HG03095 (cell line): ENCODE data around the gene AFAP1.

ENCODE experiments used
- ATAC-seq: cut with Tn5 transposase; IDR thresholded peaks from one replicate; pipeline ENCODE4 v1.9.1; 2021; ENCODE audit warnings: moderate library complexity; ENCODE audit not compliant: unreplicated experiment

Gene AFAP1

DNA sequence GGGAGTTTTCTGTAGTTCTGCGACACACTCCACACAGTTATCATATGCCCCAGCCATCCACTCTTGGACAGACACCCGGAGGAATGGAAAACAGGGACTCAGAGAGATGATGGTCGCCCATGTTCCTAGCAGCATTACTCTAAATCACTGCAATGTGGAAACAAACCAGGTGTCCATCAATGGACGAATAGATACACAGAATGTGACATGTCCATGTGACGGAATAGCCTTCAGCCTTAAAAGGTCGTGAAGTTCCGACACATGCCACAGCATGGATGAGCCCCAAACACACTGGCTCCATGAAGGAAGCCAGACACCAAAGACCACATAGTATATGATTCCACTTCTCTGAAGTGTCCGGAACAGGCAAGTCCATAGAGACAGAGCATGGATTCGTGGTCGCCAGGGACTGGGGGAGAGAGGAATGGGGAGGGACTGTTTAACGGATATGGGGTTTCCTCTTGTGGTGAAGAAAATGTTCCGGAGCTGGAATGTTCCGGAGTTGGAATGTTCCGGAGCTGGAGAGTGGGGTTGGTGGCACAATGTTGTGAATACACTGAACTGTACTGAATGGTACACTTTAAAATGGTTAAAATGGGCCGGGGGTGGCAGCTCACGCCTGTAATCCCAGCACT is 28.7 kb upstream of the AFAP1 start:
- ATAC-seq, result no peak

DNA sequence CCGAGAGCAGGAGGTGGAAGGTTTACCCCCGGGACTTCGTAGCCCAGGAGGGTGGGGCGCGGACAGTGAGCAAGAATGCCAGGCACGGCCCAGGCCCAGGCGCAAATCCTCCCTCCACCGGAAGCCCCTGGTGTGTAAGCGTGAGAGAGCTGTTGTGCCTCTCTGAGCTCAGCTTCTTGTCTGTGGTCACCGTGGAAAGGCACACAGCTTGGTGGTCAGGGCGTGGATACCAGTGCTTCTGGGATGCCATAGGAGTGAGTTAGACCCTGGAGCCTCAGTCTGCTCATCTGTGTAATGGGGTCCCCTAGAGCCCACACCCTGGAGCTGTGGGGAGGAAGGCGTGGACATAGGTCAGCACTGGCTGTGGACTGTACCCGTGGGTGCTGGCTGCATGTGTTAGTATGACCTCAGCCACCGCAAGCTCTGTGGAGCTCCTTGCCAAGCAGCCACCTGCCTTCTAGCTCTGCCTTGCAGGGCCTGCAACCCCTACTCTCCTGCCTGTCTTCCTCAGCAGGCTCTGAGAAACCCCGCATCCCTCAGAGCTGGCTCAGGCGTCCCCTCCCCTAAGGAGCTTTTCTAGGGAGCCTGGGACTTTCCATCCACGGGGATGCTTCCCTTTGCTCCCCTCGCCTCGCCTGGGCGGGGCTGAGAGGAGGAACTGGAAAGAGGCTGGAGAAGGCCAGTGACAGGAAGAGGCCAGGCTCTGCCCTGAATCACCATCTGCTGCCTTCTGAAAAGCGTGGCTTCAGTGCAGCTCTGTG is 28.0 kb upstream of the AFAP1 start:
- no peak for ATAC-seq

DNA sequence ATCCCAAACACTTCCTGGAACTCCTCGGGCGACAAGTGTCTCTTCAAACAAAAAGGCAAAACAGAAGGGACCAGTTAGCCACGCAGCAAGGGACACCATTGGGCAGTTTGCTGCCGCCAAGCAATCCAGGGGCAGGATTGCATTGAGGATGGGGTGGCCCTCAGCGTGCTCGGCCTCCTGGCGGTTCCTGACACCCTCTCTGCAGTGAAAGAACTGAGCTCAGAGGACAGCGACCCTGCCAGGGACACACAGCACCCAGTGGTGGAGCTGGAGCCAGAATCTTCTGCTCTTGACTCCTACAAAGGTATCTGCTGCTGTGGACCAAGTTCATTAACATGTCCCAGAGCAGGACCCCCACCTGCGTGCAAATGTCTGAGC is 27.4 kb upstream of the AFAP1 start:
- no peak for ATAC-seq

DNA sequence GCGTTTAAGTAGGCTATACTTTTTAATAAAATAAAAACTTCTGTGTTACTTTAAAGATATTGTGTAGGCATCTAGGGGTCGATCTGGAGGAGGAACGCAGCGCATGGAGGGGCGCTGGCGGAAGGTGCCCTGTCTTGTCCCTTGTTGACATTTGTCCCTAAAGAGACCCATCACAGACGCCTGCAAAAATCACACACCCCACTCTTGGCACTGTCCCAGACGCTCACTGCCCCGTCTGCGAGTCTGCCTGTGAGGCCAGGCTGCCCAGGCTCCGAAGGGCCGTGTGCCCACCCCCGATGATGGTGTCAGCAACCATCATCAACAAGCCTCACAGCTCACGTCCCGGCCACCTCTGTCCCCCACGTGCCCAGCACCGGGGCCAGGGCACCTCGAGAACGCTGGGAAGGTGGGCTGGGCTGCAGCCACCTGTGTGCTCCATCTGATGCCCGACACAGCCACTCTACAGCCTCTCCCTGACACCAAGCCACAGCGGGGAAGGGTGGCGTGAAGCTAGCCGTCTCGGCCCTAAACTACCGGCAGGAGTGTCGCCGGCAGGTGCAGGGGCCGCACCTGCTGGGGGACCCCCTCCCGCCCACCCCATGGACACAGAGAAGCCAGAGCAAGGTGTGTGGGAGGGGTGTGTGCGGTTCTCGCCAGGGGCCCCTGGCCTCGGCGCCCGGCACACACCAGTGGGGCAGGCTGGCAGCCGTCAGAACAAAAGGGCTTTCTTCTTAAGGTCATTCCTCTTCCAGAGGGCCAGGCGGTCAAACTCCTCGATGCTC is 26.8 kb upstream of the AFAP1 start:
- ATAC-seq, result no peak

DNA sequence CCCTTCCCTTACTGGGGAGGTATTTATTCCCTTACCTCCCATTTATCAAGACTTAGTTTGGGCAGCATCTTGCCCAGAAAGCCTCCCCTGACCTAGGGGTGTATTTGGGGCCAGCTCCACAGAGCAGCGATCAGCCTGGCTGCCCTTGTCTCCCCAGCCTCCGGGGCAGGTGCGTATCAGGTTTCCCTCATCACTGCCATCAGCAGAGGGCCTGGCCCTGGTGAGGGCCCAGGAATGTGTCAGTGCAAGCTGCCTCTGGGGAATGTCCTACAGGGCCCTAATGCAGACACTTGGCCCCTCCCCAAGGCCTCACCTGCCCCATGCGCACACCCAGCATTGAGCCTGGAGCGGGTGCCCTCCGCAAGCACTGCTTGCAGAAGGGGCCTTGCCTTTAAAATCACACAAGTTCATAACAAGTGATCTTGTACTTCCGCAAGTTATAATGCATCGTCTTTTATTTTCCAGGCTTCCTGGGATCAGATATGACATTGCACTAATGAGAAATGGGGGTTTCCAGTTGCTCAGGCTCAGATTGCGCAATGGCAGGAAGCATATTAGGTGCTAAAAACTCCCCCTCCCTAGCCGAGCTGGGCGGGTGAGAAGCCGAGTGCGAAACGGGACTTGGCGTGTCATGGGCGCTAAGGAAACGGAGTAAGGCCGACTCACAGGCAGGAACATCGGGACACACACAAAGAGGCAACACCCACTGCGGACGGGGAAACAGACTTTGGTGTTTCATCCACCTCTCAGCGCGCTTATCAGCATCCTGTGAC is 25.4 kb upstream of the AFAP1 start:
- ATAC-seq, result no peak

DNA sequence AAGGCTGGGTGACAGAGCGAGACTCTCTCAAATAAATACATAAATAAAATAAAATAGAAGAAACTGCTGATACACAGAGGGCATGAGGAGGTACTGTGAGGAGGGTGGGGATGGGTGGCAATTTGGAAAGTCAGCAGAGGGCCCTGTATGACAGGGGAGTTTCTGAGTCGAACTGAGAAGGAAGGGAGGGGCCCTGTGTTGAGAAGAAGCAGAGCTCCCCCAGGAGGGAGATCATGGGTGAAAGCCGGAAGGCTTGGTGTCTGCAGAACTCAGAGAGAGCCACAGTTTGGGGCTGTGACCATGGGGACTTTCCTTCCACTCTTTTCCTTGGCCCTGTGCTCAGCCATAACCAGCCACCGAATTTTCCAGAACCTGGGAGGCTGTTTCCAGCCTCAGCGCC is 24.8 kb upstream of the AFAP1 start:
- no peak for ATAC-seq

DNA sequence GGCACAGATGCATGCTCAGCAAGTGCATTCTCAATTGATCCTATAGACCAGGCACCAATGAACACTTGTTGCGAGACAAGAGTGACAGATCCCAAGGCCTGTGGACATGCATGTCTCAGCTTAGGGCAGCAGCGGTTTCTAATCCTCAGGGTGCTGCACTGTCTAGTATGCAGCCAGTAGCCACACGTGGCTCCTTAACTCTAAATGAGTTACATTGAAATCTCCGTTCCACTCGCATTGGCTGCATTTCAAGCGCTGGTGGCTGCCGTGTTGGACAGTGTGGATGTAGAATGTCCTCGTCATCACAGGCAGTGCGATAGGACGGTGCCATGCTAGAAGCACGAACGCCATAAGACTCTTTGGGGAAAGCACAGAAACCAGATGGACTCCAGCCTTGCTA is 24.0 kb upstream of the AFAP1 start:
- no peak for ATAC-seq

DNA sequence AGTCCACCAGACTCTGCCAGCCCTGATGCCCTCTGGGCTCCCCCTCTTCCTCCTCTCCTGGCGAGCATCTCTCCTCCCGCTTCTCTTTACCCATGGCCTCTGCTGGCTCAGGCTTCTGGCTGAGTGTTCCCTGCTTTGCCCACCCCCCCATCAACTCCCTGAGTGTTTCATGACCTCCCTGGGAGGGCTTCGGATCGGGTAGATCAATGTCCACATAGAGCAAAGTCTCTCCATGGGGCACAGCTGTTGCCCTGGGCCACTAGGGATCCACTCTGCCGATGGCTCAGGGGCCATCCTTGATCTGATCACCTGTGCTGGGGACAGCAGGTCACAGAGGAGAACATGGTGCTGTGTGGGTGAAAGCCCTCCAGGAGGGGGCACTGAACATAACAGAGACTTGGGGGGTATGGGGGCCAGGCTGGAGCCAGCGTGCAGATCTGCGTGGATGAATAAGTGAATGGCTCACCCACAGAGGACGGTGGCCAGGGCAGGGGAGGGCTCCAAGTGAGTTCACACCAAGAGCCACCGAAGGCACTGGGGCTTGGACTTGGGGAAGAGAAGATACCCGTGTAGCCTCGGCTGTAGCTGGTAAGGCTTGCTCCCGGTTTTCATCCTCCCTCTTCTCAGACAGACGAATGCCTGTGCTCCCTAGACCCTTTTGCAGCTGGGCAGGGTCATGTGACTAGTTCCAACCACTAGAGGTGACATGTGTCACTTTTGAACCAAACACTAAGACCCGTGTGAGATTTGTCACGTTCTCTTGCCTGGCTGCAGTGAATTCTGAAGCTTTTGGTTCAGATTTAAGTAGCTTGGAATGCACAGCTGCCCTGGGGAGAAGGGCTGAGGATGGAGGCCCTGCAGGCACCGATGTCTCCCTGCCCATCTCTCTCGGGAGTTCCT is 23.2 kb upstream of the AFAP1 start:
- no peak for ATAC-seq

DNA sequence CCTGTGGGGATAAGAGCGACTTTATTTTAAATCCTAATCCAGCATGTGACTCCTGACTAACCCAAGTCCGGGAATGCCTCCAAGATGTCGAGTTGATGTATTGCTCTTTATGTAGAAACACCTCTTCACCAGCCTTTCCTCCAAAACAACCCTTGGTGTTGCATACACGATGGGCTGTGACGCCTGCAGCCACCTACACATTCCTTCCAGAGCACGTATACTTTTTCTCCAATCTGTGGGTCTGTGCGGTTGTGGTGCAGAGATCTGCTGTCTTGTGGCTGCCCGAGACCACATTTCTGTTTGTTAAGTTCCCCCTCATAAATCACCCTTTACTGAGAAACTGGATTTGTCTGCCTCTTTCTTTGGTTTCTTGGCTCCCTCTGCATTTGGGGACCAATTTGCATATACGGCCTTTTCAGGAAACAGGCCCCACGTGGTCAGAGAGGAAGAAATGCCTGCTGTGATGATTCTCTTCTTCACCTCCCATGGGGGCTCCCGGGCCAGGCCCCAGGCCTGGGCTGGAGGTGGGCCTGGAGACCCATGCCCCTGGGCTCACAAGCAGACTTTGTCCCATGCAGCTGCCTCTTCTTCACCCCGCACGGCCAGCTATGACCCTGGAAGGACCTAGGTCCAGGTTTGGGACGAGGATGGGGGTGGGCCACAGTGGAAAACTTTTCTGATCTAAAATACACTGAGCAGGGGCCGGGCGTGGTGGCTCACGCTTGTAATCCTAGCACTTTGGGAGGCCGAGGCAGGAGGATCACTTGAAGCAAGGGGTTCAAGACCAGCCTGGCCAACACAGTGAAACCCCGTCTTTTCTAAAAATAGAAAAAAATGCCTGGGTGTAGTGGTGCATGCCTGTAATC is 21.4 kb upstream of the AFAP1 start:
- ATAC-seq, result peak; percentile 68

DNA sequence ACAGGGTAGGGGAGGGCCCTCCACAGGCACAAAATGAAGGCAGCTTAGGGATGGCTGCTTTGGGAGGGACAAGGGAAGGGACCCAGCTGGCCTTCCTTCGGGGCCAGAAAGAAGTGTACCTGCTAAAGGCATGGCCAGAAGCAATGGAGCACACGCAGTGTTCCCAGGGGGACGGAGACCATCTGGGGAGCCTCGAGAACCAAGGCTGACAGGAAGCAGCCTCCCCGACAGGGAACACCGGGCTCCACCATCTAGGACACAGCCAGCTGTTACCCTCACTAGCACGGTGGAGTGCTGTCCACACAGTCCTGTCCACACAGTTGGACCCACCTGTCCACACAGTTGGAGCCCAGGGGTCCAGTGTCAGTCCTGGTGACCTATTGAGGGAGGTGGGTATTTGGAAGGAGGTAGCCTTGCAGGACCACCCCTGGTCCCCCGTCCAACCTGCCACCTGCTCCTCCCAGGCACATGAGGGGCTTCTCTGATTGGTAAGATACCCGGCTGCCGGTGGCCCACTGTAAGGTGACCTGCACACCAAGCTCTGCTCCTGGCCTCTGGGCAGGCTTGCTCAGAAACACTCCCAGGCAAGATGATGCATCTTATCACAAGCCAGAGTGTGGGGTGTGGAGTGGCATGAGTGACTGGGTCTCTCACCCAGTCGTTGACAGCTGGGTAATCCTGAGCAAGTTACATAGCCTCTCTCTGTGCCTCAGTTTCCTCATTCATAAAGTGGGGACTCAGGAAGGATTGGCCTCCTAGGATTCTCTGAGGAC is 20.5 kb upstream of the AFAP1 start:
- ATAC-seq, result no peak

DNA sequence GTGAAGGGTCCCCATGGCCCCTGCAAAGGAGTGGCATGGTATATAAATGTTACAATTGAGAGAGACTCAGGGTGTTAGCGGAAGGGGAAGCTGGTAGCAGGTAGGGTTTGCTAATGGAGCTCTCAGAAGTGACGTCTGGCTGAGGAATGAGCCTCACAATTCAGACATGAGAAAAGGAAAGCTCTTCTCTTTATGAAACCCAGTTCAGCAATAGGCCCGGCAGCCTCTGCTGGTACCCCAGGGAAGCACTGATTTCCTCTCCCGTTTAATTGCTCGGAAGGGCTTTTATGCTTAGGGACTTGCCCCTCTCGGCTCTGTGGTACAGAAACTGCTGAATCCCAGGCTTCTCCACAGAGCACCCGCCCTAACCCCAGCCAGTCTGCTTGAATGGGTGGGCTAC is 19.4 kb upstream of the AFAP1 start:
- no peak for ATAC-seq

DNA sequence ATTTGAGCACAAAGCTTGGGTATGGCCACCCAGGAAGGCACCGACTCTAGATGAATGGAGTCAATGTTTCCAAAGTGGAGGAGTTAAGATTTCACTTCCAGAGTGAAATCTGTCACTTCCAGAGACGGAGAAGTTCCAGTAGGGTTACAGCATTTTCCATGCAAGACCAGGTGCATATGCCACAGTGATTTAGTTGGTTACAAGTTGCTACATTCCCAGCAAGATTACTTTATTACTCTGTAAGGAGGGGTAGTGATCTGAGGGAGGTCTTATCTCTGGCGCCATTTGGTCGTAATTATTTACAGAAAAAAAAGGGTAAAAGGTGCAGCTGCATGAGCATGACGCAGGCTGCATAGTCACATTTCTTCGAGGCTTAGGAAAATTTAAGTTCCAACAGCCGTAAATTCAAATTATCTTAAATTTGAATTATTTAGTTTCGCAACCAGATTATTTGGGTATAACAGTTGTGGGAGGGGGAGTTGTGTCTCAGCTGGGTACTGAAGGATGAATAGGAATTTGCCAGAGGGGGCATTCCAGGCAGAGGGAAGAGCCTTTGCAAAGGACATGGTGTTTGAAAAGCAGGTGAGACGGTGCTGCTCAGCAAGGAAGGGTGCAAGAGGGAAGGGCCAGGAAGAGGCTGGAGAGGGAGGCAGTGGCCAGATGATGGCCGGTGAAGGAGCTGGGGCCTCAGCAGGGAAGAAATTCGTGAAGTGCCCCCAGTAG is 17.4 kb upstream of the AFAP1 start:
- no peak for ATAC-seq

DNA sequence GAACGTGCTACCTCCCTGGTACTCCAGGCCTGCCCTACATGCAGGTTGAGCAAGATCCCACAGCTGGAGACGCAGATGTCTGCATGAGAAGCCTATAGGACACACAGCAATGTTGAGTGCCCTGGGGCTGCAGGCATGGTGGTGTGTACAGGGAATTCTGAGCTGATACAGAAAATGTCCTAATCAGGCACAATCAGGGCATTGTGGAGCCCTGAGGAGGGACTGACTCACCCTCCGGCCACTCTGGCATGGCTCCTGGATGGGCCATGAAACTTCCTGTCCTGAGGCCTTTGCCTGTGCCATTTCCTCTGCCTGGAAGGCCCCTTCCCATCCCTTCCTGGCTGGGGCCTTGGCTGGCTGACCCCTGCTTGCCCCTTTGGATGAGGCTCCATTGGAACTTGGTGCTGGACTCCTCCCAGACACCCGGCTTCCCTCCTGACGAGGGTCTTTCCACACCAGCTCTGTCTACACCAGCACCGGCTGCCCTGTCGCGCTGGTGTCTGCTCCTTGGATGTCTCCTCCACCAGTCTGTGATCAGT is 16.7 kb upstream of the AFAP1 start:
- no peak for ATAC-seq

DNA sequence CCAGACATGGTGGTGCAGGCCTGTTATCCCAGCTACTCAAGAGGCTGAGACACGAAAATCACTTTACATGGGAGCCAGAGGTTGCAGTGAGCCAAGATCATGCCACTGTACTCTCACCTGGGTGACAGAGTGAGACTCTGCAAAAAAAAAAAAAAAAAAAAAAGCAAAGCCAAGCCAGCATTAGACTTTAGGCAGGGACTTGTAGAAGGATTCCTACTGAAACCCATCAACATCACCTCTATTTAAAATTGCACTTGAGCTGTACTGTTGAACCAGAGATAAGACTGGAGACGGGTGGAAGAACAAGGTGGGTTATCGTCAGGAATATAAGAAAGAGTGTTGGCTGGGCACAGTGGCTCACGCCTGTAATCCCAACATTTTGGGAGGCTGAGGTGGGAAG is 15.7 kb upstream of the AFAP1 start:
- ATAC-seq, result no peak

DNA sequence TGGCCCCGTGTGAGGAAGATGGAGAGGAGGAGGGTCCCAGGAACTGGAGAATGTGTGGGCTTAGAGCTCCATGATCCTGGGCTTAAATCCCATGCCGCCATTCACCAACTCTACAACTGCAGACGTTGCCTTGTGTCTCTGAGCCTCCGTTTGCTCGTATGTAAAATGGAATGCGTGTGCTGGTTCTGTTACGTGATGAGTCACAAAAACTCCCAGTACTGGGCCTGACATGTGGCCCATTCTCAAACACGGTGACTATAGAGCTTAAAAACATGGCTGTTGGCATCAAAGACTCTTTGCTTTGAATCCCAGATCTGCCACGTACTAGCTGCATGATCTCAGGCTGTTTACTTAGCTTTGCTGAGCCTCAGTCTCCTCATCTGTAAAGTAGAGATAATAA is 13.0 kb upstream of the AFAP1 start:
- ATAC-seq, result no peak

DNA sequence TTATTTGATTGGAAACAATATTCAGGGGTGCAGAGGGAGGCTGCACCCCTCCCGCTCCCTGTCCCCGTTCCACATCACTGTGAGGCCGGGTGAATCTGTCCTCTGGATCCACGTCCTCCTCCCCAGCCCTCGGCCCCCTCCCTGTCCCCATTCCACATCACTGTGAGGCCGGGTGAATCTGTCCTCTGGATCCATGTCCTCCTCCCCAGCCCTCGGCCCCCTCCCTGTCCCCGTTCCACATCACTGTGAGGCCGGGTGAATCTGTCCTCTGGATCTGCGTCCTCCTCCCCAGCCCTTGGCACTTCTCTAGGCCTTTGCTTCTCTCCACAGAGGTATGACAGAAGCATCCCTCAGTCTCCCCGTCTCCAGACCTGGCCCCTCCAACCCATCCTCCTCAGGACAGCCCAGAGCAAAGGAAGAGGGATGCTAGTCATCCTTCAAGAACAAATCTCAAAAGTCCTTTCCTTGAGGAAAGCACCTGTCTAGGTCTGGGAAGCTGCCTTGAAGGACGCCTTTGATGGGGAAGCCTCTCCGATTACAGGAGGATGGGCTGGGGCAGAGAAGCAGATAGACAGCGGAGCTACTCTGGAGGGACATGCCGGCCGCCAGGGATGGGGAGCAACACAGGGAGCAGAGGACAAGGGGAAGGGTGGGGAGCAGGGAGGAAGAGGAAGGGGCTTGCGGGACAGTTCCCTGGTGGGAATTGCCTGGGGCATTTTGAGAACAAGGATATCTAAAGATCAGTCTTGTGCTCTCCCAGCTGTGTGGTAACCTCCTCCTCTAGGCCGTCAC is 10.8 kb upstream of the AFAP1 start:
- ATAC-seq, result no peak

DNA sequence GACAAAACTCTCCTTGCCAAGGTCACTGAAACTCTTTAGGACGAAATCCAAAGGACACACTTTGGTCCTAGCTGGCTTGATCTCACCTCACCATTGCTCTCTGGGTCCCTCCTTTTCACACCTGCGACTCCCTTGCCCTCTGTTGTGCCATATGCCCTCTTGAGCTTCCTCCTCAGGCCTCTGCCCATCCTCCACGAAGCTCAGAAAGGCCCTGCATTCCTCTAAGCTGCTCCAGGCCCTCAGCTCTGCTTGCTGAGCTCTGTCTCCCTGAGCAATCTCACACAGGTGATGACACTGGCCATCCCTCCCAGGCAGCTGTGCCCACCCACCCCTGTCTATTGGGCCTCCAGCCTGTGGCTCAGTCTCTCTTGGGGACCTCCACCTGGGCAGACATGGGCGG is 10.1 kb upstream of the AFAP1 start:
- ATAC-seq, result no peak
